Activated B cell treated with CpG ODN at 0.5 μM for 24 hours (primary cell): ENCODE measurements around the gene MTG1. TPM values are rescaled to one million over a fixed set of nuclear protein-coding genes. Genes with fewer than 3 reads are reported as not detected.

Experiments
- ATAC-seq: fragments of 200-7000 bp; cut with Tn5 transposase; one replicate; pipeline ENCODE4 v1.10.0; 2021; ENCODE audit warnings: low read depth, mild to moderate bottlenecking, moderate library complexity
- CTCF ChIA-PET: fragments of 350-600 bp; sonication (Branson Sonifier 250); formaldehyde crosslinking; loops from one replicate; lab custom pipeline; 2021; ENCODE audit warnings: antibody characterized with exemption; lab: Charles Lee
- POLR2A ChIA-PET: fragments of 350-600 bp; sonication (Branson Sonifier 250); formaldehyde crosslinking; loops from one replicate; lab custom pipeline; 2021; ENCODE audit warnings: antibody characterized with exemption; lab: Charles Lee
- DNase-seq: peaks from one replicate; pipeline ENCODE4 v3.0.0; 2022
- H3K27ac Mint-ChIP-seq: one replicate; pipeline ENCODE4 v1.8.0; 2020; ENCODE audit warnings: mixed read lengths
- H3K27me3 Mint-ChIP-seq: one replicate; pipeline ENCODE4 v1.8.0; 2021; ENCODE audit warnings: mixed read lengths
- H3K36me3 Mint-ChIP-seq: one replicate; pipeline ENCODE4 v1.8.0; 2021; ENCODE audit warnings: low read depth, mixed read lengths
- H3K4me1 Mint-ChIP-seq: one replicate; pipeline ENCODE4 v1.8.0; 2021; ENCODE audit warnings: mixed read lengths
- H3K4me3 Mint-ChIP-seq: one replicate; pipeline ENCODE4 v1.8.0; 2020; ENCODE audit warnings: mild to moderate bottlenecking, mixed read lengths
- H3K9me3 Mint-ChIP-seq: one replicate; pipeline ENCODE4 v1.8.0; 2020; ENCODE audit warnings: mixed read lengths
- intact Hi-C: fragments of 100-400 bp; cut with micrococcal nuclease; formaldehyde crosslinking; loops from one replicate; pipeline ENCODE4 v1.15.1; 2024
- total RNA-seq: library from RNA; stranded (reverse); gene quantifications from 2 replicates; pipeline ENCODE4 v1.2.3, GENCODE V29; 2022
- TF ChIP-seq, protein P1 (sequence below): fragments of 200-600 bp; IDR thresholded peaks from one replicate; pipeline ENCODE4 v1.8.0; 2022; ENCODE audit warnings: antibody characterized with exemption, mild to moderate bottlenecking

MTG1 gene
- total RNA-seq, 1 donor from 2014 or later = 83.1 TPM

DNA sequence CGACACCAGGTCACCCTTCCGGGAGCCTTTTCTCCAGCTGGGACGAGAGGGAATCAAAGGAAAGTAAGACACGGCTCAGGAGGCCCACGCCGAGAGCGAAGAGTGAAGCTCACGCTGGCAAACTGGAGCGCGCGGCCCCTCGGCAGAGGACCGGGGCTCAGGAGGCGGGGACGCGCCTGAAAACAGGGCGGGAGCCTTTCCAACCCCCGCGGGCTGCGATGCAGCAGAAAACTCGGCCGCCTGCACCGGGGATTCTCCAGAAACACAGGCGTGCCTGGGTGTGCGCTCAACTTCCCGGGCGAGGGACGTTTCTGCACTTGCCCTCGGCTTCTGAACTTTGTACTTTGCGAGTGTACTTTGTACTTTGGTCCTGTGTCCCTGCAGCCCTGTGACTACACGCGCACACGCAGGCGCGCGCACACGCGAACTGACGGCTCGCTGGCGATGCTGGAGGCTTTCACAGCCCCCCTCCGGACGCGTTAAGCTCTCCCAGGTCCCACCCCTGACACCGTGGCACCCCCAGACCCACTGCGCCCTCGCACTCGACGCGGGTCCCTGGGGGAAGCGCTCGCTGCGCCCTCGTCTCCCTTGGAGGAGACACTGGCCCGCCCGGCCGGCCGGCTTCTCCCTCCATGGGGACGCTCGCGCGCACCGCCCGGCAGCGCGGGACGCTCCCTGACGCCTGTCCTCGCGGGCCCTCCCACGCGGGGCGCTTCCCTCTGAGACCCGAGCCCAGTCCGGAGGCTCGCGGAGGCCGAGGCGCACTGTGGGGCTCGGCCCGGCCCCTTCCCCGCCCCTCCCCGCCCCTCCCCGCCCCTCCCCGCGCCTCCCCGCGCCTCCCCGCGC is 15.5 kb upstream of the MTG1 start:
- ATAC-seq = peak; percentile 48
- Mint-ChIP-seq H3K27me3 (no peaks in the 10 kb centered on the region), H3K9me3 (no peaks in the 10 kb centered on the region), H3K4me3 (peak overlapping the region; percentile 87), H3K27ac (peak overlapping the region; percentile 61), H3K36me3 (peaks cover 15% of the 10 kb centered on the region), H3K4me1 (peaks cover 45% of the 10 kb centered on the region)
- ChIA-PET POLR2A (interaction anchor here (1.4 to 6.6 kb wide), 4 partner anchors 12 to 21 kb away, joined by 3 to 52 read pairs (median 10); partner anchors contain the start of genes FUOM and MTG1), CTCF (interaction anchor here (1.9 kb wide), 1 partner anchor 49 kb away, joined by 5 read pairs; no protein-coding TSS in a partner anchor)
- TF ChIP-seq, protein P1, sequence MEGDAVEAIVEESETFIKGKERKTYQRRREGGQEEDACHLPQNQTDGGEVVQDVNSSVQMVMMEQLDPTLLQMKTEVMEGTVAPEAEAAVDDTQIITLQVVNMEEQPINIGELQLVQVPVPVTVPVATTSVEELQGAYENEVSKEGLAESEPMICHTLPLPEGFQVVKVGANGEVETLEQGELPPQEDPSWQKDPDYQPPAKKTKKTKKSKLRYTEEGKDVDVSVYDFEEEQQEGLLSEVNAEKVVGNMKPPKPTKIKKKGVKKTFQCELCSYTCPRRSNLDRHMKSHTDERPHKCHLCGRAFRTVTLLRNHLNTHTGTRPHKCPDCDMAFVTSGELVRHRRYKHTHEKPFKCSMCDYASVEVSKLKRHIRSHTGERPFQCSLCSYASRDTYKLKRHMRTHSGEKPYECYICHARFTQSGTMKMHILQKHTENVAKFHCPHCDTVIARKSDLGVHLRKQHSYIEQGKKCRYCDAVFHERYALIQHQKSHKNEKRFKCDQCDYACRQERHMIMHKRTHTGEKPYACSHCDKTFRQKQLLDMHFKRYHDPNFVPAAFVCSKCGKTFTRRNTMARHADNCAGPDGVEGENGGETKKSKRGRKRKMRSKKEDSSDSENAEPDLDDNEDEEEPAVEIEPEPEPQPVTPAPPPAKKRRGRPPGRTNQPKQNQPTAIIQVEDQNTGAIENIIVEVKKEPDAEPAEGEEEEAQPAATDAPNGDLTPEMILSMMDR = no peak
- DNase-seq = peak; percentile 70
- intact Hi-C loops = loop anchor here (1.0 to 10.0 kb wide), 5 partner anchors 11 to 1044 kb away; partner anchors contain the start of genes LRRC27 and MTG1

DNA sequence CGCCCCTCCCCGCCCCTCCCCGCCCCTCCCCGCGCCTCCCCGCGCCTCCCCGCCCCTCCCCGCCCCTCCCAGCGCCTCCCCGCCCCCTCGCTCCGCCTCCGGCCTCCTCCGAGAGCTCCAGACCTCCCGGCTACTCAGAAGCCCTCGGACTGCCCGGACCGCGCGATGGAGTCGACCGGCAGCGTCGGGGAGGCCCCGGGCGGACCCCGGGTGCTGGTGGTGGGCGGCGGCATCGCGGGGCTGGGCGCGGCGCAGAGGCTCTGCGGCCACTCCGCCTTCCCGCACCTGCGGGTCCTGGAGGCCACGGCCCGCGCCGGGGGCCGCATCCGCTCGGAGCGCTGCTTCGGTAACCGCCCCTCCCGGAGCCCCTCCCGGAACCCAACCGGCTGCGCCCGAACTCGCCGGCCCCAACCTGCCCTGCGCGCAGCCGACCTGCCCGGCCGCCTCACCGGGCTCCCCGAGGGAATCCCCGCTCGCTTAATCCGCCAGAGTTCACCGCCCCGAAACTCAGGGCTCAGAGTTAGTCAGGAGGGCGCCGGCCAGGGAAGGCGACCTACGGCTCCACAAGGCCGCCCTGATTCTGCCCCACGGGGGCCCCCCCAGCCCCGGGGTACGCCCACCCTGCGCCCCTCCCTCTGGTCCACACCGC is 14.7 kb upstream of the MTG1 start, which contains the start of gene PAOX:
PAOX (plus strand) TSS at position 111 of the 649 bp plus-strand sequence; CDS start at position 166, 55 bp downstream.
- Mint-ChIP-seq H3K27ac (peak within 1 kb of the TSS; percentile 61), H3K4me3 (peak within 1 kb of the TSS; percentile 87), H3K27me3 (no peaks in the 10 kb centered on the region), H3K4me1 (peaks cover 43% of the 10 kb centered on the region), H3K9me3 (no peaks in the 10 kb centered on the region), H3K36me3 (peaks cover 17% of the 10 kb centered on the region)
- ChIA-PET POLR2A (interaction anchor here (1.4 to 6.6 kb wide), 4 partner anchors 11 to 22 kb away, joined by 3 to 52 read pairs (median 10); partner anchors contain the start of genes FUOM and MTG1), CTCF (interaction anchor here (0.9 to 1.9 kb wide), 2 partner anchors 11 to 50 kb away, joined by 3 to 5 read pairs; no protein-coding TSS in a partner anchor)
- TF ChIP-seq, protein P1 = no peak
- DNase-seq = peak; percentile 74
- ATAC-seq = peak; percentile 69
- intact Hi-C loops = loop anchor here (1.0 to 10.0 kb wide), 5 partner anchors 10 to 1044 kb away; partner anchors contain the start of genes LRRC27 and MTG1

DNA sequence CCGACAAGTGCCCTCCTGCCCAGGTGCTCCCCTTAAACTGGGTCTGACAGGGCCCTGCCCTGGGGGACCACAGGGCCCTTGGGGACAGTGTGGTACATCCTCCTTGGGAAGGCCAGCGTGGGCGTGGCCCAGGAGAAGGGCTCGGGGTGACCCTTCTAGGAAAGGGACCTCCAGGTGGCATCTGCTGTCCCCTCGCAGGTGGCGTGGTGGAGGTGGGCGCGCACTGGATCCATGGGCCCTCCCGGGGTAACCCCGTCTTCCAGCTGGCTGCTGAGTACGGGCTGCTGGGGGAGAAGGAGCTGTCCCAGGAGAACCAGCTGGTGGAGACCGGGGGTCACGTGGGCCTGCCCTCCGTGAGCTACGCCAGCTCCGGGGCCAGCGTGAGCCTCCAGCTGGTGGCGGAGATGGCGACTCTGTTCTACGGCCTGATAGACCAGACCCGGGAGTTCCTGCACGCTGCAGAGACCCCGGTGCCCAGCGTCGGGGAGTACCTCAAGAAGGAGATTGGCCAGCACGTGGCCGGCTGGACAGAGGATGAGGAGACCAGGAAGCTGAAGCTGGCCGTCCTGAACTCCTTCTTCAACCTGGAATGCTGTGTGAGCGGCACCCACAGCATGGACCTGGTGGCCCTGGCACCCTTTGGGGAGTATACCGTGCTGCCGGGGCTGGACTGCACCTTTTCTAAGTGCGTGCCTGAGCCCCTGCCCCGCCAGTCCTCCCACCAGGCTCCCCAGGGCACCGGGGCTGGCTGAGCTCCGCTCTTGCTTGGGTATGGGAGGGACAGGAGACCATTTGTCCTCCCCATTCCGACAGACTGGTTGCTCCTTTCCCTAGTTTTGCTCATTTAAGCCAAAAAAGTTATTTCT is 13.9 kb upstream of the MTG1 start:
- Mint-ChIP-seq H3K4me3 (peak overlapping the region; percentile 81), H3K36me3 (peaks cover 22% of the 10 kb centered on the region), H3K27ac (peak overlapping the region; percentile 50), H3K9me3 (no peaks in the 10 kb centered on the region), H3K27me3 (no peaks in the 10 kb centered on the region), H3K4me1 (peaks cover 38% of the 10 kb centered on the region)
- DNase-seq (no peak), ATAC-seq (no peak)
- intact Hi-C loops = loop anchor here (1.0 to 10.0 kb wide), 5 partner anchors 9 to 1045 kb away; partner anchors contain the start of genes LRRC27 and MTG1
- ChIA-PET POLR2A (interaction anchor here (1.2 to 6.6 kb wide), 2 partner anchors 10 to 14 kb away, joined by 4 to 52 read pairs; partner anchors contain the start of gene MTG1), CTCF (interaction anchor here (0.8 to 0.9 kb wide), 2 partner anchors 10 to 51 kb away, joined by 3 read pairs; no protein-coding TSS in a partner anchor)
- TF ChIP-seq, protein P1 = no peak

DNA sequence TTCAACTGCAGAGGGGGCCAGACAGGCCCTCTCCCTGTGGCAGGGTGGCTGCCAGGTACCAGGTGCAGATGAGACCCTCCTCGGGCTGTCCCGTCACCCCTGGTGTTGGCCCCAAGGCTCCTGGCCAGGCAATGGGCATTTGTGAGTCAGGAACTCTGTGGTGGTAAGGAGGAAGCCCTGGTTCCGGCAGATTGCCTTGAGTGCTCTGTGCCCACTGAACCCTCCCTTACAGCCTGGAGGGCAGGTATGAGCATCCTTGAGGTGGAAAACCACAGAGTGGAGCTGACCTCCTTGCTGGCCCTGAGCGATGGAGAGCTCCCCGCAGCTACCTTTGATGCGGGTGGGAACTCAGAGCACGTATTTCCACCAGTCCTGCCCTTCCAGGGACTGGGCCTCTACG is 12.9 kb upstream of the MTG1 start:
- Mint-ChIP-seq H3K4me3 (peak overlapping the region; percentile 66), H3K27me3 (no peaks in the 10 kb centered on the region)
- CTCF ChIA-PET = interaction anchor here (0.8 kb wide), 1 partner anchor 52 kb away, joined by 3 read pairs; no protein-coding TSS in a partner anchor

More for the DNA sequence above, 12.9 kb upstream of the MTG1 start:
- peaks cover 35% of the 10 kb centered on the region for H3K4me1 Mint-ChIP-seq
- peaks cover 22% of the 10 kb centered on the region for H3K36me3 Mint-ChIP-seq
- H3K27ac Mint-ChIP-seq = peak overlapping the region; percentile 50
- intact Hi-C loops = no loop called here
- DNase-seq (no peak), ATAC-seq (no peak)
- POLR2A ChIA-PET = interaction anchor here (0.9 to 6.6 kb wide), 3 partner anchors 9 to 20 kb away, joined by 3 to 52 read pairs (median 4); partner anchors contain the start of gene MTG1
- TF ChIP-seq, protein P1 = no peak
- no peaks in the 10 kb centered on the region for H3K9me3 Mint-ChIP-seq
